GM18505 (cell line): ENCODE results near the gene CLEC2L.
"Not testable (repeated sequence)": the region's sequence is repeated elsewhere in the genome, so short reads cannot be mapped to it uniquely, and the experiment has no call there.

ENCODE experiments used
- ATAC-seq: cut with Tn5 transposase; IDR thresholded peaks from one replicate; pipeline ENCODE4 v1.9.1; 2021; ENCODE audit not compliant: unreplicated experiment
- POLR2A ChIP-seq: IDR thresholded peaks from 4 replicates; pipeline ENCODE4 v1.6.1; 2011; ENCODE audit warnings: borderline replicate concordance; ENCODE audit not compliant: insufficient read depth, insufficient read length; ENCODE audit errors: extremely low read depth

CLEC2L gene

GRCh38 chr7:139532636-139533155 lies 9.2 kb downstream of the CLEC2L start:
- no peak for ATAC-seq
- TF ChIP-seq POLR2A: no peak

- TF ChIP-seq POLR2A: no peak
- ATAC-seq: no peak
Observed at GRCh38 chr7:139534096-139534495, 10.6 kb downstream of the CLEC2L start.

GRCh38 chr7:139534966-139535651 lies 11.6 kb downstream of the CLEC2L start:
- TF ChIP-seq POLR2A: no peak
- ATAC-seq: no peak

DNA sequence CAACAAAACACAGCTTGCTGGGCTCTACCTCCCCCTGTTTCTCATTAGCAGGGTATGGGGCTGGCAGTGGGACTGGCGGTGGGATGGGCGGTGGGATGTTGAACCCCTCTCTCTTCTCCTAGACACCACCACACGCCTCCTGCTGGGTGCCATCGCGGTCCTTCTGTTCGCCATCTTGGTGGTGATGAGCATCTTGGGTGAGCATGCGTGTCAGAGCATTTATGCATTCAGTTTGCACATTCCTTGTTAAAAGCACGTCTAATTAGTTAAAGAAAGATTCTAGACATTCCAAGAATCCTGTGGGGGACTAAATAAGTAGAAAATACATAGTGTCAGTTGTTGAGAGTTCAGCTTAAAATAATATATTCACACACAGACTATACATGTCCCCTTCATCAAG lies 12.7 kb downstream of the CLEC2L start:
- no peak for ATAC-seq
- TF ChIP-seq POLR2A: no peak

GRCh38 chr7:139538881-139539635 lies 15.6 kb downstream of the CLEC2L start:
- ATAC-seq: no peak
- TF ChIP-seq POLR2A: no peak

GRCh38 chr7:139540203-139540602 lies 16.7 kb downstream of the CLEC2L start:
- no peak for ATAC-seq
- TF ChIP-seq POLR2A: no peak

GRCh38 chr7:139541600-139542307 lies 18.3 kb downstream of the CLEC2L start:
- TF ChIP-seq POLR2A: no peak
- no peak for ATAC-seq

- TF ChIP-seq POLR2A: no peak
- ATAC-seq: no peak
Observed at GRCh38 chr7:139542308-139543151, 19.0 kb downstream of the CLEC2L start.

DNA sequence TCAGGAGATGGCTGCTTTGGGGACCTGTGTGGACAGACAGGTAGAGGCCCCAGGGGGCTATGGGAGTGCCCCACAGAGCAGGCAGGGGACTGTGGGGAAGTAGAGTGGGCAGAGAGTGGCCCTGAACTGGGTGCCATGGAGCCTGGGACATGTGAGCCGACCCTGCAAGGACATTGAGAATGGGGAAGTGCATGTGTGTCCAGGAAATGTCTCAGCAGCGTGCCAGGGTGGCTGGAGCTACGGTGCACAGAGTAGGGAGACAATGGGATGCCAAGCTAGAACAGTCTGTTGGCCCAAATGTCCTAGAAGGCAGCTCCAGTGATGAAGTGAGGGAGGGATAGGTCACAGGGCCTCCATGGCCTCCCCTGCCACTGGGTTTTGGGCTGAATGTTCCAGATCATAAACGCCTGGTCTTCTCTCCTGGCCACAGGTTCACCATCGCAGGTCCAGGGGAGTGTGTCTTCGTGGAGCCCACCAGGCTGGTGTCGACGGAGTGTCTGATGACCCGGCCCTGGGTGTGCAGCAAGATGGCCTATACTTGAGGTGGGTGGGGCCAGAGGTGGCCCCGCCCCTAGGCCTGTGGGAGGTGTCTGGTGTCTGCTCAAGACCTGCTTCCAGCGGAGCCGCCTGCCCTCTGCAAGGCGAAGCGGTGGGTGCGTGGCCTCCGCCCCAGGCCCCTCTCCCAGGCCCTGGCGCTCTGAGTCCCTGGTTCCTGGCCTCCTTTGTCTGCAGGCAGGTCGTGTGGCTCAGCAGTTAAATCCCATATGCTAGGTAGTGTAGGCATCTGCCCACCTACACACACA lies 20.5 kb downstream of the CLEC2L start:
- TF ChIP-seq POLR2A: no peak

GRCh38 chr7:139544645-139545044 lies 21.2 kb downstream of the CLEC2L start:
- TF ChIP-seq POLR2A: no peak
- no peak for ATAC-seq

More for the DNA sequence above, 20.5 kb downstream of the CLEC2L start:
- ATAC-seq: no peak

- TF ChIP-seq POLR2A: no peak
- ATAC-seq: no peak
Observed at GRCh38 chr7:139548302-139549028, 25.0 kb downstream of the CLEC2L start.

DNA sequence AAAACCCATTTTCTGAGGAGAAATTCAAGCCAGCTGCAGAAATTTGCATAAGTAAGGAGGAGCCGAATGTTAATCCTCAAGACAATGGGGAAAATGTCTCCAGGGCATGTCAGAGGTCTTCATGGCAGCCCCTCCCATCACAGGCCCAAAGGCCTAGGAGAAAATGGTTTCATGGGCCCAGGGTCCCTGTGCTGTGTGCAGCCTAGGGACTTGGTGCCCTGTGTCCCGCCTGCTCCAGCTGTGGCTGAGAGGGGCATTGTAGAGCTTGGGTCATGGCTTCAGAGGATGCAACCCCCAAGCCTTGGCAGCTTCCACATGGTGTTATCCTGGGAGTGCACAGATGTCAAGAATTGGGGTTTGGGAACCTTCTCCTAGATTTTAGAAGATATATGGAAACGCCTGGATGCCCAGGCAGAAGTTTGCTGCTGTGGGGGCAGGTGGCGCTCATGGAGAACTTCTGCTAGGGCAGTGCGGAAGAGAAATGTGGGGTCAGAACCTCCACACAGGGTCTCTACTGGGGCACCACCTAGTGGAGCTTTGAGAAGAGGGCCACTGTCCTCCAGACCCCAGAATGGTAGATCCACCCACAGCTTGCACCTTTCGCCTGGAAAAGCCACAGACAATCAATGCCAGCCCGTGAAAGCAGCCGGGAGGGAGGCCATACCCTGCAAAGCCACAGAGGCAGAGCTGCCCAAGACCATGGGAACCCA lies 30.7 kb downstream of the CLEC2L start:
- not testable (repeated sequence) for ATAC-seq
